Ovary (tissue), 9 donors: ENCODE data around the gene CDK5RAP2. TPM values are rescaled to one million over a fixed set of nuclear protein-coding genes. Genes with fewer than 3 reads are reported as not detected.

Experiments
- DNase-seq, 5 donors: peaks; one replicate each; pipeline ENCODE4 v3.0.0-alpha.2; 2019 to 2020
- H3K27ac ChIP-seq, 2 donors: fragments of 200-600 bp; one replicate each; pipeline versions ENCODE4 v1.5.1 to v1.8.0; 2019 to 2022
- H3K27me3 ChIP-seq: fragments of 200-600 bp; one replicate; pipeline ENCODE4 v1.8.0; 2022
- H3K36me3 ChIP-seq: fragments of 200-600 bp; sonication (generic); one replicate; pipeline ENCODE4 v1.5.1; 2019
- H3K4me1 ChIP-seq: one replicate; pipeline ENCODE4 v1.8.1; 2013; ENCODE audit warnings: mild to moderate bottlenecking, moderate library complexity; ENCODE audit not compliant: insufficient read depth
- H3K4me3 ChIP-seq: fragments of 200-600 bp; sonication (generic); one replicate; pipeline ENCODE4 v1.5.1; 2017
- H3K9me3 ChIP-seq, 2 donors: fragments of 200-600 bp in 1 of 2; sonication (generic) in 1 of 2; one replicate each; pipeline versions ENCODE4 v1.5.1 to v1.8.1; 2013 to 2019; ENCODE audit warnings: mild to moderate bottlenecking in 1 of 2, moderate library complexity in 1 of 2
- EP300 ChIP-seq: sonication (generic); formaldehyde crosslinking; IDR thresholded peaks from one replicate; pipeline ENCODE4 v1.6.1; 2017; ENCODE audit warnings: antibody characterized with exemption
- POLR2A ChIP-seq: fragments of 450-650 bp; IDR thresholded peaks from one replicate; pipeline ENCODE4 v1.6.1; 2017; ENCODE audit warnings: antibody characterized with exemption, mild to moderate bottlenecking, moderate library complexity
- WGBS, 3 donors: extraction: QIAGEN DNeasy Blood & Tissue Kit in 1 of 3; methylation state at CpG; one replicate each; pipeline versions ENCODE4 v1.1.5 to v1.1.7; 2013 to 2017; 5-methylcytosine and 5-hydroxymethylcytosine counted together
- intact Hi-C, 4 donors: fragments of 100-400 bp; cut with DNase I; formaldehyde crosslinking; loops; one replicate each; pipeline versions ENCODE4 v1.11.0 to v1.15.1; 2022 to 2023
- polyA plus RNA-seq, 2 donors: library from polyadenylated mRNA; stranded (reverse); fragments of 200-250 nt in 1 of 2; fragments of 350-450 nt in 1 of 2; fragmentation: Illumina TruSeq in 1 of 2; extraction: RNeasy Lipid Tissue Mini Kit (QIAGEN cat#74804) in 1 of 2; gene quantifications; one replicate each; pipeline ENCODE4 v1.2.3, GENCODE V29; 2013 to 2014
- total RNA-seq, 7 donors: library from RNA; depleted of rRNA in 2 of 7; stranded (reverse); fragments of >200 nt in 2 of 7; fragmentation: NEBNext Ultra II Directional in 3 of 7; extraction: Animal tissue kit (Norgen Biotek cat#: 25700) in 3 of 7; gene quantifications; one replicate each; pipeline versions ENCODE4 v1.1.0 to v1.2.4, GENCODE V29; 2016 to 2023
- TF ChIP-seq, protein P1 (sequence below), 3 donors: fragments of 450-650 bp in 2 of 3; fragments of 200-600 bp in 1 of 3; IDR thresholded peaks; one replicate each; pipeline versions ENCODE4 v1.5.1 to v1.8.0; 2016 to 2022; ENCODE audit warnings: antibody characterized with exemption in 3 of 3, mild to moderate bottlenecking in 1 of 3
- donor health status: DM: no; HTN: no; CAD: no; lungs with moderate emphysema.
- donor health status: DM: no; HTN: no; CAD: no.
- donor health status: Bipolar disorder and iron deficiency.
- donor health status: DM: yes; HTN: yes; CAD: no.
- donor health status: DM: no; HTN: no; CAD: no.
- donor health status: DM: yes; HTN: yes; CAD: no.

Gene CDK5RAP2
- total and polyA plus RNA-seq, 9 donors, result 30.8 to 61.1 (median 44.7) TPM

DNA sequence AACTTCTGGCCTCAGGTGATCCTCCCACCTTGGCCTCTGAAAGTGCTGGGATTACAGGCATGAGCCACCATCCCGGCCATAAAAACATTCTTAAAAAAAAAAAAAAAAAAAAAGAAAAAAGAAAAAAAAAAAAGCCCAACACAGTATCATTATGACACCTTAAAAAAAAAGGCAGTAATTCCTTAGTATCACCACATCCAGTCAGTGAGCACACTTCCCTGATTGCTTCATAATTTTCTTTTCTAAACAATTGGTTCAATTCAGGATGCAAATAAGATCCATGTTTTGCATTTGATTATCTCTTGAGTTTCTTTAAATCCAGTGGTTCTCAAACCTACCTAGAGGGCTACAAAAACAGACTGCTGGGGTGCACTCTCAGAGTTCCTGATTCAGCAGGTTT is 182.5 kb downstream of the CDK5RAP2 start:
- Histone ChIP-seq H3K4me3 (no peak overlapping the region), H3K27me3 (no peaks in the 10 kb centered on the region), H3K27ac (no peak overlapping the region), H3K4me1 (no peaks in the 10 kb centered on the region), H3K36me3 (no peaks in the 10 kb centered on the region), H3K9me3 (no peaks in the 10 kb centered on the region)
- TF ChIP-seq, protein P1, sequence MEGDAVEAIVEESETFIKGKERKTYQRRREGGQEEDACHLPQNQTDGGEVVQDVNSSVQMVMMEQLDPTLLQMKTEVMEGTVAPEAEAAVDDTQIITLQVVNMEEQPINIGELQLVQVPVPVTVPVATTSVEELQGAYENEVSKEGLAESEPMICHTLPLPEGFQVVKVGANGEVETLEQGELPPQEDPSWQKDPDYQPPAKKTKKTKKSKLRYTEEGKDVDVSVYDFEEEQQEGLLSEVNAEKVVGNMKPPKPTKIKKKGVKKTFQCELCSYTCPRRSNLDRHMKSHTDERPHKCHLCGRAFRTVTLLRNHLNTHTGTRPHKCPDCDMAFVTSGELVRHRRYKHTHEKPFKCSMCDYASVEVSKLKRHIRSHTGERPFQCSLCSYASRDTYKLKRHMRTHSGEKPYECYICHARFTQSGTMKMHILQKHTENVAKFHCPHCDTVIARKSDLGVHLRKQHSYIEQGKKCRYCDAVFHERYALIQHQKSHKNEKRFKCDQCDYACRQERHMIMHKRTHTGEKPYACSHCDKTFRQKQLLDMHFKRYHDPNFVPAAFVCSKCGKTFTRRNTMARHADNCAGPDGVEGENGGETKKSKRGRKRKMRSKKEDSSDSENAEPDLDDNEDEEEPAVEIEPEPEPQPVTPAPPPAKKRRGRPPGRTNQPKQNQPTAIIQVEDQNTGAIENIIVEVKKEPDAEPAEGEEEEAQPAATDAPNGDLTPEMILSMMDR (IDR thresholded peaks at IDR 0.05), result no peak
- TF ChIP-seq EP300 (no peak), POLR2A (no peak)
- intact Hi-C loops, result no loop called here
- no peak for DNase-seq
- 91 to 92% (median 92%) methylated on average over 1 of the region's 1 CpG for WGBS, 3 donors

DNA sequence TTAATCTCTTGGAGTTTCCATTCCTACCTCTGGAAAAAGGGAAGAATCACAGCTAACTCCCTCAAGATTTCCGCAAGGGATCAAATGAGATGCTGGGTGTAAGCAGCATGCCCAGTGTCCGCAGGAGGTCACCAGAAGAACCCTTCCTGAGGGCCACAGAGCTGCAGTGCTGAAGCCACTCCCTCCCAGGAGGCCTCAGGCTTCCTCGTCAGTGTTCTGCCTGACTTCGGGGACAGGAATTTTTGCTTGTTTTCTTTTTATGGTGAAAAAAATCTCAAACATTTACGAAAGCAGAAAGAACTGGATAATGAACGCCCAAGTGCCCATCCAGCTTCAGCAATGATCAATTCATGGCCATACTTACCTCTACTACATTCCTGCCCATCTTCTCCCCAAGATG is 183.0 kb downstream of the CDK5RAP2 start:
- WGBS, 3 donors, result 79 to 94% (median 89%) methylated on average over 6 of the region's 6 CpGs
- no peaks in the 10 kb centered on the region for H3K4me1 ChIP-seq
- no peaks in the 10 kb centered on the region for H3K36me3 ChIP-seq
- DNase-seq, result no peak
- H3K9me3 ChIP-seq, result no peaks in the 10 kb centered on the region
- no peak overlapping the region for H3K27ac ChIP-seq
- intact Hi-C loops, result no loop called here
- no peak overlapping the region for H3K4me3 ChIP-seq
- no peaks in the 10 kb centered on the region for H3K27me3 ChIP-seq
- TF ChIP-seq EP300 (no peak), POLR2A (no peak)
- TF ChIP-seq, protein P1 (IDR thresholded peaks at IDR 0.05), result no peak

DNA sequence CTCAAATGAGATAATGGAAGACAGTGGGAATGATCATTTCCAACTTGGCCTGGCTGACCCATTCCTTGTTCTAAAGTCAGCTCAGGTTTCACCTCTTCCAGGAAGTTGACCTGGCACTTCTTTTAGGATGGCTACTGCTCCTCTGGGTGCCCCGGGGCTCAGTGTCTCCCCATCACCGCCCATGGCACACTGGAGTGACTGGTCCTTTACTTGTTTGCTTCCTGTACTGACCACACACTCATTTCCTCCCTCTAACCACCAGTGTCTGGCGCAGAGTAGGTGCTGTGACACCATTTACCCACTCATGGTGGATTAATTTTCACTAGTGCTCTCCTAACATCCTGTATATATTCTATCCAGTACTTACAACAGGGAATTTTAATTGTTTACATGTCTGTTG is 183.5 kb downstream of the CDK5RAP2 start:
- no peaks in the 10 kb centered on the region for H3K4me1 ChIP-seq
- no peaks in the 10 kb centered on the region for H3K27me3 ChIP-seq
- H3K36me3 ChIP-seq, result no peaks in the 10 kb centered on the region
- 92 to 99% (median 98%) methylated on average over 3 of the region's 3 CpGs for WGBS, 3 donors
- intact Hi-C loops, result no loop called here
- H3K27ac ChIP-seq, result no peak overlapping the region
- H3K4me3 ChIP-seq, result no peak overlapping the region
- DNase-seq, result no peak
- no peak for TF ChIP-seq POLR2A
- no peak for TF ChIP-seq EP300
- TF ChIP-seq, protein P1 (IDR thresholded peaks at IDR 0.05), result no peak
- no peaks in the 10 kb centered on the region for H3K9me3 ChIP-seq

DNA sequence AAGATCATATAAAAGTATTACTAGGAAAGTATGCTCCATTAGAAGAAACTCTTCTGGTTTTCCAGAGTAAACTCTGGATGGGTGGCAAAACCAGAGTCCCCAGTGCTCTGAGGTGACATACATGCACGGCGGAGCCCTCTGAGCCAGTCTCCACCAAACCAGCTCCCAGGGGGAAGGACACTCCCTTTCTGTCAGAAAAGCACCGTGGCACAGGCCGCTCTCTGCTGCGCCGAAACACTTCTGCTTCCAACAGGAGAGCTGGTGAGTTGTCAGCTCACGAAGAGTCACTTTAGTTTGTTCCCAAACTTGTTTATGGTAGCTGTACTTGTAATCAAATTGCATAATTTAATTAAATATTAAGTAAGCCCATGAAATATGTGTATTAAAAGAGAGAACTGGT is 184.6 kb downstream of the CDK5RAP2 start:
- no peak overlapping the region for H3K4me3 ChIP-seq
- no peaks in the 10 kb centered on the region for H3K36me3 ChIP-seq
- no peak for TF ChIP-seq POLR2A
- TF ChIP-seq EP300, result no peak
- TF ChIP-seq, protein P1 (IDR thresholded peaks at IDR 0.05), result no peak
- no peaks in the 10 kb centered on the region for H3K4me1 ChIP-seq
- no peaks in the 10 kb centered on the region for H3K27me3 ChIP-seq
- WGBS, 3 donors, result 91 to 96% (median 94%) methylated on average over 7 of the region's 7 CpGs
- intact Hi-C loops, result no loop called here
- no peak for DNase-seq
- H3K9me3 ChIP-seq, result no peaks in the 10 kb centered on the region
- H3K27ac ChIP-seq, result no peak overlapping the region
